T-helper 2 cell (primary cell): Measurements from ENCODE around the gene CNDP2.
"Not testable (repeated sequence)": the region's sequence is repeated elsewhere in the genome, so short reads cannot be mapped to it uniquely, and the experiment has no call there.

Experiments used
- DNase-seq, 5 experiments: peaks; one replicate each; pipeline versions ENCODE4 v3.0.0 to v3.0.0-alpha.2; 2012 to 2022

The CNDP2 gene

GRCh38 chr18:74540652-74541421, 44.7 kb downstream of the CNDP2 start:
- peak in 2 of 5 experiments; percentile 10 to 29 for DNase-seq

GRCh38 chr18:74541703-74542555, 45.8 kb downstream of the CNDP2 start:
- peak in 1 of 5 experiments; percentile 14 for DNase-seq

GRCh38 chr18:74544898-74545297, 48.7 kb downstream of the CNDP2 start:
- no peak for DNase-seq

GRCh38 chr18:74546007-74546406, 49.8 kb downstream of the CNDP2 start:
- no peak for DNase-seq

- no peak for DNase-seq
These were observed 50.8 kb downstream of the CNDP2 start for GRCh38 chr18:74546751-74547530.

- no peak for DNase-seq
These were observed 51.7 kb downstream of the CNDP2 start for GRCh38 chr18:74547860-74548259.

GRCh38 chr18:74549591-74550104, 53.5 kb downstream of the CNDP2 start:
- DNase-seq = no peak

- no peak for DNase-seq
These were observed 54.7 kb downstream of the CNDP2 start for GRCh38 chr18:74550886-74551285.

- DNase-seq = no peak
These were observed 55.3 kb downstream of the CNDP2 start for GRCh38 chr18:74551452-74551851.

- peak in 4 of 5 experiments; percentile 42 to 77 (median 63) for DNase-seq
These were observed 55.9 kb downstream of the CNDP2 start for GRCh38 chr18:74551936-74552555.

- no peak for DNase-seq
These were observed 60.0 kb downstream of the CNDP2 start for GRCh38 chr18:74556126-74556525.

GRCh38 chr18:74558096-74558495, 61.9 kb downstream of the CNDP2 start:
- DNase-seq = no peak

GRCh38 chr18:74562131-74562730, 66.1 kb downstream of the CNDP2 start:
- DNase-seq = no peak

GRCh38 chr18:74562775-74563174, 66.6 kb downstream of the CNDP2 start:
- no peak for DNase-seq

GRCh38 chr18:74563999-74564398, 67.8 kb downstream of the CNDP2 start:
- no peak for DNase-seq

- not testable (repeated sequence) for DNase-seq
These were observed 69.0 kb downstream of the CNDP2 start for GRCh38 chr18:74565164-74565563.

GRCh38 chr18:74565993-74566392, 69.8 kb downstream of the CNDP2 start:
- not testable (repeated sequence) for DNase-seq

GRCh38 chr18:74567822-74568221, 71.7 kb downstream of the CNDP2 start:
- no peak for DNase-seq

GRCh38 chr18:74569401-74569800, 73.2 kb downstream of the CNDP2 start:
- DNase-seq = no peak

GRCh38 chr18:74570266-74570665, 74.1 kb downstream of the CNDP2 start:
- no peak for DNase-seq

- no peak for DNase-seq
These were observed 75.9 kb downstream of the CNDP2 start for GRCh38 chr18:74571895-74572680.
